Esophagus squamous epithelium (tissue), 5 donors: Measurements from ENCODE around the gene KCTD6. TPM values are rescaled to one million over a fixed set of nuclear protein-coding genes. Genes with fewer than 3 reads are reported as not detected.

Experiments
- DNase-seq: peaks from one replicate; lab custom pipeline; 2025; lab: John Stamatoyannopoulos, UW
- H3K27ac ChIP-seq, 4 donors: fragments of 200-600 bp; sonication (generic); one replicate each; pipeline ENCODE4 v1.5.1; 2016 to 2019; ENCODE audit warnings: mild to moderate bottlenecking in 1 of 4
- H3K27me3 ChIP-seq, 4 donors: fragments of 200-600 bp; sonication (generic); 1 replicate in 3 of 4; 2 replicates in 1 of 4; pipeline versions ENCODE4 v1.5.1 to v1.6.0; 2017 to 2021; ENCODE audit warnings: antibody characterized with exemption in 1 of 4
- H3K36me3 ChIP-seq, 3 donors: fragments of 200-600 bp; sonication (generic); one replicate each; pipeline ENCODE4 v1.5.1; 2016 to 2019
- H3K4me1 ChIP-seq, 3 donors: fragments of 200-600 bp; sonication (generic); one replicate each; pipeline ENCODE4 v1.5.1; 2017 to 2019
- H3K4me3 ChIP-seq, 4 donors: fragments of 200-600 bp; sonication (generic); 1 replicate in 3 of 4; 2 replicates in 1 of 4; pipeline ENCODE4 v1.5.1; 2016 to 2019; ENCODE audit warnings: mild to moderate bottlenecking in 2 of 4, moderate library complexity in 1 of 4
- H3K9me3 ChIP-seq, 3 donors: fragments of 200-600 bp; sonication (generic); one replicate each; pipeline ENCODE4 v1.5.1; 2016 to 2019
- POLR2A ChIP-seq, 4 donors: fragments of 450-650 bp; IDR thresholded peaks; one replicate each; pipeline ENCODE4 v1.6.1; 2017; ENCODE audit warnings: antibody characterized with exemption in 4 of 4, mild to moderate bottlenecking in 4 of 4, moderate library complexity in 3 of 4
- WGBS, 2 donors: methylation state at CpG; one replicate each; pipeline ENCODE4 v1.1.5; 2018; 5-methylcytosine and 5-hydroxymethylcytosine counted together
- intact Hi-C: fragments of 100-400 bp; cut with DNase I; formaldehyde crosslinking; loops from one replicate; pipeline ENCODE4 v1.15.0; 2022
- total RNA-seq, 4 donors: library from RNA; depleted of rRNA; stranded (reverse); fragments of >200 nt; gene quantifications; one replicate each; pipeline ENCODE4 v1.1.0, GENCODE V29; 2016
- TF ChIP-seq, protein P1 (sequence below), 6 experiments: fragments of 450-650 bp in 4 of 6; fragments of 200-600 bp in 2 of 6; sonication (generic) in 2 of 6; IDR thresholded peaks; one replicate each; pipeline ENCODE4 v1.5.1; 2016 to 2019; ENCODE audit warnings: antibody characterized with exemption in 6 of 6, mild to moderate bottlenecking in 4 of 6, moderate library complexity in 4 of 6
- donor health status: DM: yes; HTN: yes; CAD: no.

The KCTD6 gene
- 10 to 100 TPM in 3 of 4 donors, 1 to 10 TPM in 1; 8.3 to 24.6 (median 16.2) TPM for total RNA-seq

GRCh38 chr3:58491506-58492402 is at the start of gene KCTD6:
KCTD6 (plus strand) TSS chr3:58492096; CDS start chr3:58498756, 6,660 bp downstream.
- 8% methylated on average over 1 to 4 of the region's 104 CpGs for WGBS, 2 donors
- DNase-seq, result peak; percentile 61
- Histone ChIP-seq H3K27me3 (no peaks in the 10 kb centered on the region), H3K4me1 (peaks cover 35 to 72% (median 46%) of the 10 kb centered on the region in 3 donors), H3K4me3 (peak within 1 kb of the TSS; percentile 78 to 96 (median 86)), H3K36me3 (no peaks in the 10 kb centered on the region), H3K9me3 (no peaks in the 10 kb centered on the region), H3K27ac (peak within 1 kb of the TSS; percentile 84 to 94 (median 90))
- TF ChIP-seq POLR2A (IDR thresholded peaks at IDR 0.05), result peak in 1 of 4 donors; percentile 41
- TF ChIP-seq, protein P1, sequence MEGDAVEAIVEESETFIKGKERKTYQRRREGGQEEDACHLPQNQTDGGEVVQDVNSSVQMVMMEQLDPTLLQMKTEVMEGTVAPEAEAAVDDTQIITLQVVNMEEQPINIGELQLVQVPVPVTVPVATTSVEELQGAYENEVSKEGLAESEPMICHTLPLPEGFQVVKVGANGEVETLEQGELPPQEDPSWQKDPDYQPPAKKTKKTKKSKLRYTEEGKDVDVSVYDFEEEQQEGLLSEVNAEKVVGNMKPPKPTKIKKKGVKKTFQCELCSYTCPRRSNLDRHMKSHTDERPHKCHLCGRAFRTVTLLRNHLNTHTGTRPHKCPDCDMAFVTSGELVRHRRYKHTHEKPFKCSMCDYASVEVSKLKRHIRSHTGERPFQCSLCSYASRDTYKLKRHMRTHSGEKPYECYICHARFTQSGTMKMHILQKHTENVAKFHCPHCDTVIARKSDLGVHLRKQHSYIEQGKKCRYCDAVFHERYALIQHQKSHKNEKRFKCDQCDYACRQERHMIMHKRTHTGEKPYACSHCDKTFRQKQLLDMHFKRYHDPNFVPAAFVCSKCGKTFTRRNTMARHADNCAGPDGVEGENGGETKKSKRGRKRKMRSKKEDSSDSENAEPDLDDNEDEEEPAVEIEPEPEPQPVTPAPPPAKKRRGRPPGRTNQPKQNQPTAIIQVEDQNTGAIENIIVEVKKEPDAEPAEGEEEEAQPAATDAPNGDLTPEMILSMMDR (IDR thresholded peaks at IDR 0.05), result peak; percentile 60 to 91 (median 84)
- intact Hi-C loops, result loop anchor here (5.0 kb wide), 1 partner anchor 41 kb away; no protein-coding TSS in a partner anchor

DNA sequence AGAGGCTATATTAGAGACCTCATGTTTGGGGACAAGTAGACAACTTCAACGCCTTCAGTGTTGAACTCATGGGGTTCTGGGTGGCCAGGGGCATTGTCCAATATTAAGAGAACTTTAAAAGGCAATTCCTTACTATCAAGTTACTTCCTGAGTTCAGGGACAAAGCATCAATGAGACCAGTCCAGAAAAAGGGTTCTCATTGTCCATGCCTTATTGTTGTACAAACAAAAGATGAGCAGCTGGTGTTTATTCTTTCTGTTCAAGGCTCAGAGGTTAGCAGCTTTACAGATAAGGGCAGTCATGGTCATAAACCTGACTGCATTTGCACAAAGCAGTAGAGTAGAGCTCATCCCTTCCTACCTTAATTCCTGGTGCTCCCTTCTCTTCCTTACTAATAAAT is 39.7 kb upstream of the KCTD6 start:
- no peaks in the 10 kb centered on the region for H3K36me3 ChIP-seq
- peaks cover 0 to 29% (median 7%) of the 10 kb centered on the region in 3 donors for H3K9me3 ChIP-seq
- no peak overlapping the region for H3K4me3 ChIP-seq
- H3K4me1 ChIP-seq, result no peaks in the 10 kb centered on the region
- intact Hi-C loops, result no loop called here
- no peak overlapping the region for H3K27ac ChIP-seq
- 40 to 55% methylated on average over 1 of the region's 1 CpG for WGBS, 2 donors
- H3K27me3 ChIP-seq, result no peaks in the 10 kb centered on the region
- TF ChIP-seq, protein P1 (IDR thresholded peaks at IDR 0.05), result no peak
- no peak for DNase-seq

GRCh38 chr3:58459160-58459559 is 32.7 kb upstream of the KCTD6 start:
- H3K4me1 ChIP-seq, result peaks cover 0 to 14% (median 10%) of the 10 kb centered on the region in 3 donors
- 39 to 80% methylated on average over 4 of the region's 4 CpGs for WGBS, 2 donors
- intact Hi-C loops, result no loop called here
- peaks cover 0 to 26% (median 7%) of the 10 kb centered on the region in 3 donors for H3K9me3 ChIP-seq
- H3K27ac ChIP-seq, result no peak overlapping the region
- no peak overlapping the region for H3K4me3 ChIP-seq
- DNase-seq, result no peak
- H3K36me3 ChIP-seq, result no peaks in the 10 kb centered on the region
- no peaks in the 10 kb centered on the region for H3K27me3 ChIP-seq
- TF ChIP-seq, protein P1 (IDR thresholded peaks at IDR 0.05), result no peak
- no peak for TF ChIP-seq POLR2A (IDR thresholded peaks at IDR 0.05)

DNA sequence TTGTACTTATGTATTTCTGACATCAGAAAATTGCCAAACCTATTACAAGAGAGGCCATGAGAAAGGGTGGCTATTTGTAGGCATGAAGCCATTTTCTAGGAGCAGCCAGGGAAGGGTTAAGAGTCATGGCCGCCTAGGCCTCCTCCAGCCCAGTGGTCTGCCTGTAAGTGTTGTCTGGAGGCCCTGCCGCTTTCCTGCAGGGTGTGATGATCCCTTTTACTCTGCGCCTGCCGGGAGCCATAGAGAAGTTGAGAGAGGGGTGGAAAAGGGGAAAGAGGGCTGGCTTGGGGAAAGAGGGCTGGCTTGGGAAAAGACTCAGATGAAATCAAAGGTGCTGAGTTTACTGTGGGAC is 29.1 kb upstream of the KCTD6 start:
- Histone ChIP-seq H3K27me3 (no peaks in the 10 kb centered on the region), H3K36me3 (no peaks in the 10 kb centered on the region), H3K9me3 (no peaks in the 10 kb centered on the region), H3K27ac (no peak overlapping the region), H3K4me3 (no peak overlapping the region), H3K4me1 (peaks cover 0 to 21% (median 10%) of the 10 kb centered on the region in 3 donors)
- intact Hi-C loops, result no loop called here
- TF ChIP-seq POLR2A (IDR thresholded peaks at IDR 0.05), result no peak
- TF ChIP-seq, protein P1 (IDR thresholded peaks at IDR 0.05), result no peak
- DNase-seq, result no peak
- WGBS, 2 donors, result 73 to 93% methylated on average over 4 of the region's 4 CpGs
